ENCODE data around the gene C6.

DNA sequence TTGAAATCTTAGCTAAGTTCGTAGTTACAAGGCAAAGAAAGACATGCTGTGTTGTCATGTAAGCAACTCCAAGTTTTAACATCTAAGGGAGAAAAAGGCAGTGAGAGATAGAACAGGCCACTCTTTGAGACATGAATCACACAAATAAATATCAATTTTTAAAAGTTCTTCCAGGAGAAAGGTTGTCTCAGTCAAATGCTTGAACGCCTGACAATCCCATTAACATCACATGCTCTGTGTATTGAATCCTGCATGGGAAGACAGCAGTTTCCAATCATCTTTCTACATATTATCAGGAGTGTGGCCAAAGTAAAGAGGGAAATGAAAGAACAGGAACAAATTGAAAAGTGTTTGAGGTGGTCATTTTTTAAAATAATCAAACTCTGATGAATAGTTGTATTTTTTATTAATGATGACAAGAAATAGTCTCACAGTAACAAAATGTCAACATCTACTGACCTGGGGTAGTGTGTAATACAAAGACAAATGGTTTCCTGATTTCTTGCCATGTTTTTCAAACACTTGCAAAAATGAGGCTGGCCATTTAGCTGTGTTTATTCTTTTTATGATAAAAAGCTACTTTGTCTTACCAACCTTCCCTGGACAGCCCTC, 6.4 kb upstream of the C6 start:
- TF ChIP-seq KDM4B (CRISPR knock-in tag; IDR thresholded peaks at IDR 0.05) (no peak), NFE2L2 (IDR thresholded peaks at IDR 0.05; ENCODE audit: low read length) (no peak), SIN3A (IDR thresholded peaks at IDR 0.05; ENCODE audit: borderline replicate concordance, low read depth, low read length) (no peak), NR2C2 (CRISPR knock-in tag; IDR thresholded peaks at IDR 0.05; ENCODE audit: borderline replicate concordance) (no peak), TBP (CRISPR knock-in tag; IDR thresholded peaks at IDR 0.05) (no peak), KDM1A (CRISPR knock-in tag; IDR thresholded peaks at IDR 0.05) (no peak), CTCF (CRISPR knock-in tag; IDR thresholded peaks at IDR 0.05) (no peak), SMC3 (IDR thresholded peaks at IDR 0.05; ENCODE audit: low read length) (no peak), ZKSCAN8 (CRISPR knock-in tag; IDR thresholded peaks at IDR 0.05; ENCODE audit: borderline replicate concordance) (no peak), POLR2A (IDR thresholded peaks at IDR 0.05; ENCODE audit: insufficient read depth in 1 of 2, low read depth in 2 of 2, low read length in 2 of 2) (no peak)

All from HepG2 (cell line).